Measurements from ENCODE around the gene ACD.

- TF ChIP-seq POLR2A (IDR thresholded peaks at IDR 0.05): no peak
- no peak for TF ChIP-seq EP300 (IDR thresholded peaks at IDR 0.05)
Measured at GRCh38 chr16:67703626-67704025, 43.6 kb upstream of the ACD start.
